ENCODE measurements around the gene ACTN3.
"Not testable (repeated sequence)": the region's sequence is repeated elsewhere in the genome, so short reads cannot be mapped to it uniquely, and the experiment has no call there.

Gene ACTN3

GRCh38 chr11:66539870-66540213, 6.9 kb upstream of the ACTN3 start:
- Histone ChIP-seq H3K27me3 (no peaks in the 10 kb centered on the region), H3K4me3 (no peak overlapping the region), H3K9me3 (no peaks in the 10 kb centered on the region), H3K4me1 (peaks cover 0 to 16% (median 10%) of the 10 kb centered on the region in 4 donors), H3K36me3 (peaks cover 17 to 85% (median 33%) of the 10 kb centered on the region in 3 donors), H3K27ac (no peak overlapping the region)
- intact Hi-C loops (cut with DNase I; ENCODE audit: low total_unique reads), result no loop called here
- no peak for DNase-seq
- no peak for TF ChIP-seq CTCF (IDR thresholded peaks at IDR 0.05)

- H3K4me3 ChIP-seq; DNase-seq; H3K9me3 ChIP-seq; H3K27me3 ChIP-seq; intact Hi-C loops (cut with DNase I; ENCODE audit: low total_unique reads); H3K27ac ChIP-seq: not testable (repeated sequence)
- Histone ChIP-seq H3K4me1 (peaks cover 0 to 23% (median 18%) of the 10 kb centered on the region in 4 donors), H3K36me3 (peaks cover 17 to 79% (median 32%) of the 10 kb centered on the region in 3 donors)
Measured at GRCh38 chr11:66540598-66540997, 6.1 kb upstream of the ACTN3 start.

GRCh38 chr11:66541892-66542291, 4.8 kb upstream of the ACTN3 start:
- no peak for DNase-seq
- Histone ChIP-seq H3K4me1 (peaks cover 0 to 36% (median 25%) of the 10 kb centered on the region in 4 donors), H3K36me3 (peaks cover 15 to 66% (median 25%) of the 10 kb centered on the region in 3 donors), H3K9me3 (no peaks in the 10 kb centered on the region), H3K27me3 (no peaks in the 10 kb centered on the region), H3K4me3 (no peak overlapping the region), H3K27ac (no peak overlapping the region)
- TF ChIP-seq CTCF (IDR thresholded peaks at IDR 0.05), result no peak
- intact Hi-C loops (cut with DNase I; ENCODE audit: low total_unique reads), result no loop called here

- intact Hi-C loops (cut with DNase I; ENCODE audit: low total_unique reads), result no loop called here
- Histone ChIP-seq H3K9me3 (no peaks in the 10 kb centered on the region), H3K27me3 (no peaks in the 10 kb centered on the region), H3K27ac (no peak overlapping the region), H3K36me3 (peaks cover 12 to 61% (median 22%) of the 10 kb centered on the region in 3 donors), H3K4me1 (peaks cover 0 to 41% (median 27%) of the 10 kb centered on the region in 4 donors), H3K4me3 (no peak overlapping the region)
- no peak for DNase-seq
- TF ChIP-seq CTCF (IDR thresholded peaks at IDR 0.05), result no peak
Measured at GRCh38 chr11:66542362-66542761, 4.3 kb upstream of the ACTN3 start.

- no peaks in the 10 kb centered on the region for H3K27me3 ChIP-seq
- H3K36me3 ChIP-seq, result peaks cover 12 to 51% (median 21%) of the 10 kb centered on the region in 3 donors
- peak in 1 of 2 donors; percentile 33 for DNase-seq
- H3K27ac ChIP-seq, result no peak overlapping the region
- H3K4me1 ChIP-seq, result peaks cover 0 to 41% (median 27%) of the 10 kb centered on the region in 4 donors
- intact Hi-C loops (cut with DNase I; ENCODE audit: low total_unique reads), result no loop called here
- H3K4me3 ChIP-seq, result no peak overlapping the region
- TF ChIP-seq CTCF (IDR thresholded peaks at IDR 0.05), result no peak
- H3K9me3 ChIP-seq, result no peaks in the 10 kb centered on the region
Measured at GRCh38 chr11:66543263-66544107, 3.2 kb upstream of the ACTN3 start.

GRCh38 chr11:66544952-66545351, 1.8 kb upstream of the ACTN3 start:
- H3K36me3 ChIP-seq, result peaks cover 0 to 36% (median 10%) of the 10 kb centered on the region in 3 donors
- H3K4me1 ChIP-seq, result peaks cover 0 to 41% (median 27%) of the 10 kb centered on the region in 4 donors
- DNase-seq; H3K9me3 ChIP-seq; intact Hi-C loops (cut with DNase I; ENCODE audit: low total_unique reads); H3K27me3 ChIP-seq: not testable (repeated sequence)
- H3K27ac ChIP-seq, result peak overlapping the region in 1 of 2 donors; percentile 72
- H3K4me3 ChIP-seq, result peak overlapping the region; percentile 68 to 94

All from tibial artery (tissue), 4 donors.